Erythroblast (primary cell): ENCODE data around the gene GOLGA6D.
"Not testable (repeated sequence)": the region's sequence is repeated elsewhere in the genome, so short reads cannot be mapped to it uniquely, and the experiment has no call there.

Experiments used
- GATA1 ChIP-seq: IDR thresholded peaks from 2 replicates; pipeline ENCODE4 v1.6.1; 2011; ENCODE audit warnings: low read depth, mild to moderate bottlenecking, control low read depth, low read length, moderate library complexity
- POLR2A ChIP-seq: IDR thresholded peaks from 2 replicates; pipeline ENCODE4 v1.6.1; 2011; ENCODE audit warnings: mild to moderate bottlenecking, low read length

- not testable (repeated sequence) for TF ChIP-seq POLR2A, GATA1
Measured at GRCh38 chr15:75258034-75258433, 24.6 kb upstream of the GOLGA6D start, which contains the start of gene GOLGA6C.
